VCaP (cell line): ENCODE data around the gene LMNA.

Experiments
- H3K27ac ChIP-seq: fragments of 450-650 bp; 2 replicates; pipeline ENCODE4 v1.5.1; 2017
- CTCF ChIP-seq: fragments of 450-650 bp; conservative IDR thresholded peaks from 2 replicates; pipeline ENCODE4 v1.5.1; 2017; ENCODE audit warnings: mild to moderate bottlenecking, moderate library complexity

The LMNA gene

GRCh38 chr1:156126630-156127534 is 12.4 kb downstream of the LMNA start:
- H3K27ac ChIP-seq, result no peak overlapping the region

GRCh38 chr1:156128308-156128653 is 13.8 kb downstream of the LMNA start:
- H3K27ac ChIP-seq, result no peak overlapping the region
- no peak for TF ChIP-seq CTCF

More at GRCh38 chr1:156126630-156127534, 12.4 kb downstream of the LMNA start:
- TF ChIP-seq CTCF, result no peak

- TF ChIP-seq CTCF, result no peak
Measured at GRCh38 chr1:156128654-156129597, 14.4 kb downstream of the LMNA start.

GRCh38 chr1:156129687-156130577 is 15.4 kb downstream of the LMNA start:
- TF ChIP-seq CTCF, result peak; percentile 94
- no peak overlapping the region for H3K27ac ChIP-seq

More at GRCh38 chr1:156128654-156129597, 14.4 kb downstream of the LMNA start:
- no peak overlapping the region for H3K27ac ChIP-seq

GRCh38 chr1:156130578-156130942 is 16.0 kb downstream of the LMNA start:
- TF ChIP-seq CTCF, result peak; percentile 62
- H3K27ac ChIP-seq, result no peak overlapping the region

GRCh38 chr1:156134716-156135435 is 20.4 kb downstream of the LMNA start:
- no peak for TF ChIP-seq CTCF
- no peak overlapping the region for H3K27ac ChIP-seq
